ENCODE measurements around the gene ZNF428. TPM values are rescaled to one million over a fixed set of nuclear protein-coding genes. Genes with fewer than 3 reads are reported as not detected.

Gene ZNF428
- total RNA-seq, 1 donor from 2014 or later = 53.4 TPM

Other genes with a start within 250 kb of the ZNF428 start
- not detected in 2 replicates for gene TEX101, start 204.7 kb downstream of the ZNF428 start, total RNA-seq
- gene LYPD3, start 154.0 kb downstream of the ZNF428 start, total RNA-seq = 0.22 and 0.54 TPM in 2 replicates
- 13.4 and 14.0 TPM in 2 replicates for gene PHLDB3, start 114.9 kb downstream of the ZNF428 start, total RNA-seq
- gene ETHE1, start 92.4 kb downstream of the ZNF428 start, total RNA-seq = 43.7 and 50.7 TPM in 2 replicates
- gene ZNF575, start 86.4 kb downstream of the ZNF428 start, total RNA-seq = 1.3 and 1.4 TPM in 2 replicates
- 14.6 and 14.7 TPM in 2 replicates for gene XRCC1, start 44.1 kb downstream of the ZNF428 start, total RNA-seq
- gene PINLYP, start 43.8 kb downstream of the ZNF428 start, total RNA-seq = 0.30 and 0.96 TPM in 2 replicates
- gene IRGQ, start 23.5 kb downstream of the ZNF428 start, total RNA-seq = 49.8 and 60.7 TPM in 2 replicates
- 13.8 and 14.5 TPM in 2 replicates for gene ZNF576, start 23.0 kb downstream of the ZNF428 start, total RNA-seq
- gene SRRM5, start 7.5 kb downstream of the ZNF428 start, total RNA-seq = 0.23 TPM in 1 of 2 replicates, not detected in the other
- gene CADM4, start 20.2 kb upstream of the ZNF428 start, total RNA-seq = 40.8 and 52.1 TPM in 2 replicates
- gene PLAUR, start 50.5 kb upstream of the ZNF428 start, total RNA-seq = 112 and 116 TPM in 2 replicates
- not detected in 2 replicates for gene IRGC, start 96.4 kb upstream of the ZNF428 start, total RNA-seq
- gene SMG9, start 135.3 kb upstream of the ZNF428 start, total RNA-seq = 35.0 and 37.0 TPM in 2 replicates
- 2.6 and 3.6 TPM in 2 replicates for gene KCNN4, start 161.3 kb upstream of the ZNF428 start, total RNA-seq
- gene LYPD5, start 182.8 kb upstream of the ZNF428 start, total RNA-seq = not detected in 2 replicates
- gene ZNF283, start 207.7 kb upstream of the ZNF428 start, total RNA-seq = 10.1 and 11.9 TPM in 2 replicates

Measured in astrocyte (in vitro differentiated cells and primary cell).